ENCODE results near the gene ABITRAM. TPM values are rescaled to one million over a fixed set of nuclear protein-coding genes. Genes with fewer than 3 reads are reported as not detected.

ABITRAM gene
- polyA plus RNA-seq, 3 donors = 15.9 to 27.5 (median 16.1) TPM

- Histone ChIP-seq H3K4me3 (replicated peaks in 1 of 3; ENCODE audit: low read depth in 2 of 3, low read length in 3 of 3) (no peak overlapping the region), H3K27me3 (ENCODE audit: control insufficient read depth in 2 of 2, insufficient read depth in 2 of 2, low read length in 2 of 2) (no peaks in the 10 kb centered on the region), H4K20me1 (ENCODE audit: insufficient read depth, low read length) (no peaks in the 10 kb centered on the region), H2AFZ (ENCODE audit: insufficient read depth, low read depth, low read length, poor library complexity, severe bottlenecking) (no peak overlapping the region), H3K79me2 (ENCODE audit: insufficient read depth, low read length) (no peaks in the 10 kb centered on the region), H3K9me3 (replicated peaks in 1 of 2; ENCODE audit: control insufficient read depth in 1 of 2, insufficient read depth in 1 of 2, low read length in 2 of 2) (no peaks in the 10 kb centered on the region), H3K4me1 (ENCODE audit: control insufficient read depth in 1 of 2, insufficient read depth in 2 of 2, low read length in 2 of 2) (peaks cover 7 to 12% of the 10 kb centered on the region in 2 donors), H3K9ac (ENCODE audit: insufficient read depth, low read length, poor library complexity, severe bottlenecking) (no peak overlapping the region), H3K36me3 (replicated peaks in 1 of 2; ENCODE audit: control insufficient read depth in 1 of 2, insufficient read depth in 2 of 2, low read length in 2 of 2) (peaks cover 66 to 81% of the 10 kb centered on the region in 2 donors), H3K27ac (ENCODE audit: low read depth in 1 of 2, low read length in 2 of 2) (no peak overlapping the region), H3K4me2 (replicated peaks; ENCODE audit: extremely low read depth, low read length, poor library complexity, severe bottlenecking) (no peak overlapping the region)
- Mint-ChIP-seq H3K4me3 (no peak overlapping the region), H3K27ac (no peak overlapping the region), H3K9me3 (peaks cover 0 to 2% (median 0%) of the 10 kb centered on the region in 7 donors), H3K27me3 (ENCODE audit: low read depth in 3 of 3) (no peaks in the 10 kb centered on the region), H3K36me3 (peaks cover 70 to 78% of the 10 kb centered on the region in 2 donors), H3K4me1 (peaks cover 19% of the 10 kb centered on the region)
- no peak for TF ChIP-seq CTCF (IDR thresholded peaks at IDR 0.05)
- DNase-seq = no peak
- no CpG with 5 or more reads among the region's 1 CpG for WGBS (ENCODE audit: insufficient coverage)
- intact Hi-C loops (cut with micrococcal nuclease) = no loop called here
Observed at GRCh38 chr9:108911820-108912219, 22.4 kb upstream of the ABITRAM start.

- peaks cover 60 to 80% of the 10 kb centered on the region in 2 donors for H3K36me3 ChIP-seq (replicated peaks in 1 of 2; ENCODE audit: control insufficient read depth in 1 of 2, insufficient read depth in 2 of 2, low read length in 2 of 2)
- peak overlapping the region in 3 of 7 donors; percentile 10 to 85 (median 72) for H3K27ac Mint-ChIP-seq
- no peaks in the 10 kb centered on the region for H4K20me1 ChIP-seq (ENCODE audit: insufficient read depth, low read length)
- intact Hi-C loops (cut with micrococcal nuclease) = no loop called here
- H3K9me3 ChIP-seq (replicated peaks in 1 of 2; ENCODE audit: control insufficient read depth in 1 of 2, insufficient read depth in 1 of 2, low read length in 2 of 2) = no peaks in the 10 kb centered on the region
- DNase-seq = peak; percentile 14 to 41 (median 24)
- no peak overlapping the region for H3K9ac ChIP-seq (ENCODE audit: insufficient read depth, low read length, poor library complexity, severe bottlenecking)
- peaks cover 67 to 79% of the 10 kb centered on the region in 2 donors for H3K36me3 Mint-ChIP-seq
- H3K4me3 ChIP-seq (replicated peaks in 1 of 3; ENCODE audit: low read depth in 2 of 3, low read length in 3 of 3) = no peak overlapping the region
- H3K27me3 Mint-ChIP-seq (ENCODE audit: low read depth in 3 of 3) = no peaks in the 10 kb centered on the region
- no peaks in the 10 kb centered on the region for H3K79me2 ChIP-seq (ENCODE audit: insufficient read depth, low read length)
- H2AFZ ChIP-seq (ENCODE audit: insufficient read depth, low read depth, low read length, poor library complexity, severe bottlenecking) = no peak overlapping the region
- H3K4me1 ChIP-seq (ENCODE audit: control insufficient read depth in 1 of 2, insufficient read depth in 2 of 2, low read length in 2 of 2) = peaks cover 7 to 12% of the 10 kb centered on the region in 2 donors
- H3K4me1 Mint-ChIP-seq = peaks cover 19% of the 10 kb centered on the region
- peaks cover 0 to 2% (median 0%) of the 10 kb centered on the region in 7 donors for H3K9me3 Mint-ChIP-seq
- TF ChIP-seq CTCF (IDR thresholded peaks at IDR 0.05) = no peak
- H3K4me2 ChIP-seq (replicated peaks; ENCODE audit: extremely low read depth, low read length, poor library complexity, severe bottlenecking) = no peak overlapping the region
- no peak overlapping the region for H3K4me3 Mint-ChIP-seq
- WGBS (ENCODE audit: insufficient coverage) = 42% methylated on average over 4 of the region's 5 CpGs
- peak overlapping the region in 1 of 2 donors; percentile 31 for H3K27ac ChIP-seq (ENCODE audit: low read depth in 1 of 2, low read length in 2 of 2)
- no peaks in the 10 kb centered on the region for H3K27me3 ChIP-seq (ENCODE audit: control insufficient read depth in 2 of 2, insufficient read depth in 2 of 2, low read length in 2 of 2)
Observed at GRCh38 chr9:108913391-108913790, 20.8 kb upstream of the ABITRAM start.

Data from CD14-positive monocyte (primary cell).